HG03039 (cell line): Measurements from ENCODE around the gene ANKRD45.
"Not testable (repeated sequence)": the region's sequence is repeated elsewhere in the genome, so short reads cannot be mapped to it uniquely, and the experiment has no call there.

Source experiments
- ATAC-seq: cut with Tn5 transposase; IDR thresholded peaks from one replicate; pipeline ENCODE4 v1.9.1; 2021; ENCODE audit warnings: mild to moderate bottlenecking, moderate library complexity; ENCODE audit not compliant: unreplicated experiment

ANKRD45 gene

GRCh38 chr1:173646656-173647055, 23.0 kb downstream of the ANKRD45 start:
- no peak for ATAC-seq

GRCh38 chr1:173642450-173643139, 27.1 kb downstream of the ANKRD45 start:
- not testable (repeated sequence) for ATAC-seq

GRCh38 chr1:173639102-173639501, 30.5 kb downstream of the ANKRD45 start:
- ATAC-seq = no peak

- ATAC-seq = no peak
Observed at GRCh38 chr1:173638043-173639021, 31.3 kb downstream of the ANKRD45 start.

GRCh38 chr1:173637236-173638042, 32.2 kb downstream of the ANKRD45 start:
- ATAC-seq = not testable (repeated sequence)

- ATAC-seq = no peak
Observed at GRCh38 chr1:173635116-173635515, 34.5 kb downstream of the ANKRD45 start, which contains the start of gene TEX50. TEX50 (plus strand) TSS chr1:173635338; CDS start chr1:173635522, 184 bp downstream.

GRCh38 chr1:173628888-173629287, 40.8 kb downstream of the ANKRD45 start:
- no peak for ATAC-seq

- ATAC-seq = no peak
Observed at GRCh38 chr1:173627269-173627668, 42.4 kb downstream of the ANKRD45 start.

- no peak for ATAC-seq
Observed at GRCh38 chr1:173616859-173617258, 52.8 kb downstream of the ANKRD45 start.

- ATAC-seq = not testable (repeated sequence)
Observed at GRCh38 chr1:173613086-173613485, 56.6 kb downstream of the ANKRD45 start.

- no peak for ATAC-seq
Observed at GRCh38 chr1:173608503-173609216, 61.0 kb downstream of the ANKRD45 start.

GRCh38 chr1:173603056-173603591, 66.5 kb downstream of the ANKRD45 start, which contains the start of gene SLC9C2:
SLC9C2 (minus strand) TSS chr1:173603072; CDS start chr1:173601776, 1,296 bp downstream.
- no peak for ATAC-seq

- ATAC-seq = no peak
Observed at GRCh38 chr1:173601588-173601987, 68.1 kb downstream of the ANKRD45 start.

GRCh38 chr1:173596097-173596825, 73.4 kb downstream of the ANKRD45 start:
- ATAC-seq = no peak

- not testable (repeated sequence) for ATAC-seq
Observed at GRCh38 chr1:173591138-173591537, 78.5 kb downstream of the ANKRD45 start.

- no peak for ATAC-seq
Observed at GRCh38 chr1:173590557-173590956, 79.1 kb downstream of the ANKRD45 start.

GRCh38 chr1:173581383-173582079, 88.1 kb downstream of the ANKRD45 start:
- ATAC-seq = peak; percentile 65

GRCh38 chr1:173580658-173581057, 89.0 kb downstream of the ANKRD45 start:
- no peak for ATAC-seq

- no peak for ATAC-seq
Observed at GRCh38 chr1:173580071-173580470, 89.6 kb downstream of the ANKRD45 start.
